GM19193 (cell line): ENCODE data around the gene SCN5A.

ENCODE experiments used
- POLR2A ChIP-seq: IDR thresholded peaks from 4 replicates; pipeline ENCODE4 v1.6.1; 2011; ENCODE audit not compliant: insufficient read depth, insufficient read length; ENCODE audit errors: extremely low read depth

SCN5A gene

DNA sequence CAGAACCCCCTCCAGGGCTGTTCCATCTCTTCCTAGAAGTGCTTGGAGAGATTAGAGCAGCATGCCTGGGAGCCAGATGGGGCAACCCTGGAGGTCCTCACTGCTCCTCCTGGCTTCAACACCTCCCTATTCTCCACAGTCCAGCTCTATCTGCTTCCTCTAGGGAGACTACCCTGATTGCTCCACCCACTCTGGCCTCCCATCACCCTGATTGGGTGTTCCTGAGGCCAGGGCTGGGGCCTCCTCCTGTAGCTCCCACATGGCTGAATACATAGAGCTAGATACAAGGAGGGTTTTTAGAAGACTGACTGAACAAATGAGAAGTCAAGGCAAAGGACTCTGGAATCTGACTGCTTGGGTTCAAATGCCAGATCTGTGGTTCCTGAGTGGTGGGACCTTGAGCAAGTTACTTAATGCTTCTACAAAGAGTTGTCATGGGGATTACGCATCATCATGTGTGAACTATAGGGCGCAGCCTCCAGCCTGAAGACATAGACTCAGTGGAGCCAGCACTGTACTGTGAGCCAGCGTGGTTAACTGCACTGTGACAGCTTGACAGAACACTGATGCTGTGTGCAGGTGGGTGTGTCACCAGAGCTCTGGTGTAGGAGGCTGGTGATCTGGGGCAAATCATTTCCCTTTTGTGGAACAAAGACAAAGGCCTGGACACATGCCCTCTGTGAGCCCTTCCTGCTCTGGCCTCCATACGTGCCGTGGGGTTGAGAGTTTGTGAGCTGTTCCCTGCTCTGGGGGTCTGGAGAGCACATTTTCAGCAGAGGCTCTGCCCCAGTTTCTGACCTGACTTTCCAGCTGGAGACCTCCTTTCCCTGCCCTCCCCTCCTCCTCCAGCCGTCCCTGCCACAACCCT is 74.8 kb downstream of the SCN5A start:
- TF ChIP-seq POLR2A = no peak

DNA sequence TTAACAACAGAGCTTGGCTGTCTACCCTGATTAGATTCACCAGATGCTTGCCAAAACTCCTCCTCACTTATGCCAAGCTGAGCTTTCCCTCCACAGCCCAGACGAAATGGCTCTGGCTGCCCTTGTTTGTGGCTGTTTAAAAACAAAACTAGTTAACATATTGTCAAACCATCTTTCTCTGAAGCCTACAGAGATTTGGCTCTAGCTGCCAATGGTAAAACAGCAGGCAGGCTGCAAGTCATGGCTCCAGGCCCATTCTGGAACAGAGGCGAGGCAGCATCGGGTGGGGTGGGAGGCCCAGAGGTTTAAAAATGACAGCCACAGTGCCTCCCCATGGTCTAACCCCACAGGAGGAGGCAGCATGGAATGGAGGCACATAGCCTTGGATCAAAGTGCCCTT is 75.9 kb downstream of the SCN5A start:
- TF ChIP-seq POLR2A = no peak

DNA sequence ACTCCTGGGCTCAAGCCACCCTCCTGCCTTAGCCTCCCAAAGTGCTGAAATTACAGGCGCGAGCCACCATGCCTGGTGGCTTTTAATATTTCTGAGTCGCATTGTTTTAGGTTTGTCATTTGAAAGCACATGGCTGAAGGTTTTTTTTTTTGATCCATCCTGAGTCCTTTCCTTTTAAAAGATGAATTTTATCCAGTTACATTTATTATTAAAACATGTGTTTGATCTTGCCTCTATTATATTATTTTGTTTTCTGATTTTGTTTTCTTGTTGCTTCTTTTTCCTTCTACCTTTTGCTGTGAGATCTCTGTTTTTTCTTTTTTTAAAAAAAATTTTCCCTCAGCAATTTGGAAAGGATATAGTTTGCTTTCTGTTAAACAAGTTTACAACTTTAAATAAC is 76.4 kb downstream of the SCN5A start:
- no peak for TF ChIP-seq POLR2A

DNA sequence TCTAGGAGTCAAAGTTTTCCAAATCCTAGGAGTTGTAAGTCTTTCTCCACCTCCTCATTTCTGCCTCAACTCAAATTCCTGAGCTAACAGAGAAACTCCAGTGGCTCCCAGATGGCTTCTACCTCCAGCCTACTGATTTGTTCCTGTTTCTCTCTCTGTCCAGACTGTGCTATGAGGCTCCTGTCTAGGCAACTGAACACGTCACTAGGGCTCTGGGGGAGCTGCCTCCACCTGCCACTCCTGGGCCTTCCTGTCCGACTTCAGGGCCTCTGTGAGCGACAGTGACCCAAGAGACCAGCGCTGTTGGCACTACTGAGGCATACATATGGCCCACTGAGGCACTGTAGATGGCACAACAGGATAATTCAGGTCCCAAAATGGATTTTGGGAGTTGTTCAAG is 82.0 kb downstream of the SCN5A start:
- no peak for TF ChIP-seq POLR2A

DNA sequence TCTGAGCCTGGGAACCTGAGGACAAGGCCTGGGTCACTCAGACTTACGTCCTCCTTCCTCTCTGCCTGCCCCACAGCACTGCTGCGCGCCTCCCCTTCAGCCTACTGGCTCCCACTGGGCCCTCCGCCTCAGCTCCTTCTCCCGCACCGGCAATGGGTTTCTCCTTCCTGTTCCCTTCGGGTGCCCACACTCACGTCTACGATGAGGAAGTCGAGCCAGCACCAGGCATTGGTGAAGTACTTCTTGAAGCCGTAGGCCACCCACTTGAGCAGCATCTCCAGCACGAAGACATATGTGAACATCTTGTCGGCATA is 83.3 kb downstream of the SCN5A start:
- no peak for TF ChIP-seq POLR2A

DNA sequence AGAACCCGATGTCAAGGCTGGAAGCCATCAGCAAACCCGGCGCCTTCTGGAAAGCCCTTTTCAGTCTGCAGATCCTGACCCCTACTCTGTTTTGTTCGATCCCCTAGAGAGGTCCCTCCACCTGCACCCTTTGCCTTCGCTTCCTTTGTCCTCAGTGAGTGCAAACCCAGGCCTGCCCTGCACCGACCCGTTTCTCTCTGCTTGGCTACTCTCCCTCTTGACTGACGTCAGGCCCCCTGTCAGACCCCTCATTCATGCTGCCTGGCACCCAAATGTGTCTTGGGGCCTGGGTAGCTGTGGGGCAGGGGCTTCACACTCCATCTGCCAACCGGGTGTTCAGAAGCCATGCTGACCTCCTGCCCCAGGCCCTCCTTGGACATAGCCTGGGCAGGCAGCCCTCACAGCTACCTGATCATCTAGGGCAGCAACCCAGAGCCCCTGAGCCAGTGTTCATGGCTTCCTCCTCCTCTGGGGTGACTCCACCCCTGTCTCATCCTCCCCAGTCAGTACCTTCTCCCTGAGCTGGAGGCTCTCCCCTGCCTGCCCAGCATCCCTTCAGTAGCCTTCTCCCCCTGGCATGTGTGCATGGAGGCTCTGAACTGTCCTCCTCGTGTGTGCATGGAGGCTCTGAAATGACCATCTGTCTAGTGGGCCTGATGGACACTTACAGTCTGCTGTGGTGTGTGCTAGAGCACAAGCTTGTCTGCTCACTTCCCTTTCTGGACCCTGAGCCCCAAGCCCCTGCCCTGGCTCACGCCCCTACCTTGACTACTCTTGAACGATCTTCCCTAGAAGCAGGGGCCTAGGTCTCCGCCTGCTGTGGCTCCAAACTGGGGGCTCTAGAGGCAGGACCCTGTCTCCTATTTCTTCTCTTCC is 83.9 kb downstream of the SCN5A start:
- no peak for TF ChIP-seq POLR2A

DNA sequence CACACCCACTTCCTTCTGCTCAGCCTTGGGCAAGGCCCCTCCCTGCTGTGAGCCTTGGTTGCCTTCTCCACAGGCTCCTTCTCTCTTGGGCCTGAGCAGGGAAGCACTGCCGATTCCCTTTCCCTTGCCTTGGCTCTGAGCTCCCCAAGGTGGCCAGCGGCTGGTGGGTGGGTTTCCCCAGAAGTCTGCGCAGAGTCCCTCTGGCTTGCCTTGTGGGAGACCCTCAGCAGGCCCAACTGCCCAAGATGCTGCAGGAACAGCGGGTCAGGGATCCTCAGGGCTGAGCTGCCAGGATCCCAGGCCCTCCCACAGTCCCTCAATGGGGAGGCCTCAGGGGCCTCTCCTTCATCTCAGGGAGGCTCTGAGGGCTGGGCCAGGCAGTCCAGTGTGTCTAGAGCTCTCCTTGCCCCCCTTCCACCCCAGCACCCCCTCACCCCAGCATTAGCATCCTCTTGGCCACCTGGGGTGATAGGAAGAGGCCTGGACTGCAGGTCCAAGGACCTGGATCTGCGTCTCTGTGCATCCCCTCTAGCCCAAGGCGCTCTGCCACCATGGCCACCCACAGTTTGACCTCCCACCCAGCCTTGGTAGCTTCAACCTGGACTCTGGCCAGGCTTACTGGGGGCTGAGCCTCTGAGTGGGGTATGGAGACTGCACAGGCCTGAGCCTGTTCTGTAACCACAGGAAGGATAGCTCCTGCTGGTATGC is 84.7 kb downstream of the SCN5A start:
- no peak for TF ChIP-seq POLR2A

DNA sequence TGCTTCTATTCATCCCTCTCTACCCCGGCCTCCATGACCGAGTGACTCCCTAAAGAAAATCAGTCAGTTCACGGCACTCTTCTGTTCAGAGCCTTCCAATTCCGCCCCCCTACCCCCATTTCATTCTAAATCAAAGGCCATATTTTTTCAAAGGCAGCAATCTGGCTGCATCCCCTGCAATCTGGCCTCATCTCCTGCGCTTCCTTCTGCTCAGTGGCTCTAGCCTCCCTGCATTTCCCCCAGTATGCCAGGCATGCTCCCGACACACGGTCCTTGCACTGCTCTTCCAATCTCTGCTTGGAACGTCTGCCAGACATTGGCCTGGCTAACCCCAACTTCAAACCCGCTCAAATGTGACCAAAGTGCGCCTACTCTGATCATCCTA is 85.6 kb downstream of the SCN5A start:
- TF ChIP-seq POLR2A = no peak

DNA sequence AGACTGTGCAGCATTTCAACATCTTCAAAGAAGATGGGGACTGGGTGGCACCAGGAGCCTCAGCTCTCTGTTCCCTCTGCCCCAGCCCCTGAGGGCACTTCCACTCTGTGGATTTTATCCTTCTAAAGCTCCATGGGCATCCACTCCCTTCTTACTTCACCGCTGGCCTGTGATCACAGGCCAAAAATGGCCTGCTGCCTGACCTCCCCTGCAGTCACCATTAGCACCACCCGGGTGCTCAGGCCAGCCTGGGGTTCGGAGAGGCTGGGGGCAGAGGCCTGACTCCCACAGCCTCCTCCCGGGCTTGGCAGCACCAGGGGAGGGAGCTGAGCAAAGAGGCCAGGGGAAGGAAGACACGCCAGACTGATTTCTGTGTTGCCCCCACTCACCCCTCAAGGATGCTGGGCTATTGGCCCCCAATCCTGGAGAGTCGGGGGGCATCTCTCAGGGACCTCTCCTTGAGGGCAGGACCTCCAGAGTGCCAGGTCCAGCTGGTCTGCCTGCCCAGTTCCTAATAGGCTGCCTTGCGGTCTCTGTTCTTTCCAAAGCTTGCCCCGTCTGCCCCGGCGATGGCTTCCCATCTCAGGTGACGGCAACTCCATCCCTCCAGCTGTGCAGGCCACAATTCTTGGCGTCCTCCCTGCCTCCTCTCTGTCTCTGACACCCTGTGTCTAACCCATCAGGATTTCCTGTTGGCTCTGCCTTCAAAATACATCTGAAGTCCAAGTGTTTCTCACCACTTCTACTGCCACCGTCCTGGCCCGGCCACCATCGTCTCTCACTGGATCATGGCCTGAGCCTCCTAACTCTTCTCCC is 86.2 kb downstream of the SCN5A start:
- TF ChIP-seq POLR2A = no peak

DNA sequence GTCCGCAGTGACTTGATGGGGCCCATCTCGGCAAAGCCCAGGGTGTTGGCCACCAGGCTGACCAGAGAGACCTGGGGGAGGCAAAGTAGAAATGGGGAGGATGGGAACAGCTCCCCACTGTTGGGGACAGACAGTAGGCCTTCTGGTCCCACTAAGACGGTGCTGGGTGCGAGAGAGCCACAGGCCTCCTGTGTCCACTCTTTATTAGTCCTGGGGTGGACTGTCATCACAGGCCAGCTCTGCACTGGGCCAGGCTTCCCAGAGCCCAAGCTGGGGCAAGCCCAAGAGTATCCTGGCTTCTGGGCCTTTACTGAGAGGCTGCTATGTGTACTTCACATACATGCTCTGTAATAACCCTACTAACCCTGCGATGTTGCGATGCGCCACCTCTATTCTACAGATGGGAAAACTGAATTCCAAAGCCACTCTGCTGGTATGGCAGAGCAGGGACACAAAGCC is 87.0 kb downstream of the SCN5A start:
- TF ChIP-seq POLR2A = no peak

DNA sequence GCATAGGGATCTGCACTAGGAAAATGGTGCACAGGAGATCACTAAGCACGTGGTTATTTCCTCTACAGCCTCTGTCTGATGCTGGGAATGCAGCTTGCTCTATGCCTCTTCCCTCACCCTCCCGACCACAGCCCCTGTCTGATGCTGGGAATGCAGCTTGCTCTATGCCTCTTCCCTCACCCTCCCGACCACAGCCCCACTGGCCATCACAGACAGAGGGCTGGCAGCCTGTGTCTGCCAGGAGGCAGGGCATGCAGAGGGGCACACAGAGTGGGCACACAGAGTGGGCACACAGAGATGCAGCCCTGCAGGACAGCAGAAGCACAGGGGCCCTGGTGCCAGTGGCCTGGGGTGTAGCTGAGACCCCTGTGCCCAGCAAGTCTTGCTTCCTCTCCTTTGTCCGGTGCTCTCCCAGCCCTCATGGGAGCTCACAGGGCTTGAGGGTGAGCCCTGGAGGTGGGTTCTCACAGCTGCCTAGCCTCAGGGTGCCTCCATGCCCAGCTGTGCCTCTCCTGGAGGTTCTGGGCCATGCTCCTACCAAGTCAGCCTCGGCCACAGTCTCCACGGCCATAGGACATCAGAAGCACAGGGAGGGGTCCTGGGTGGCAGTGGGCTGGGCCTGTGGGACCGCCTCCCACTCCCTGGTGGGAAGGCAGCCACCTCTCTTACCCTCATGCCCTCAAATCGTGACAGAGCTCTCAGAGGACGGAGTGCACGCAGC is 87.6 kb downstream of the SCN5A start:
- TF ChIP-seq POLR2A = no peak

DNA sequence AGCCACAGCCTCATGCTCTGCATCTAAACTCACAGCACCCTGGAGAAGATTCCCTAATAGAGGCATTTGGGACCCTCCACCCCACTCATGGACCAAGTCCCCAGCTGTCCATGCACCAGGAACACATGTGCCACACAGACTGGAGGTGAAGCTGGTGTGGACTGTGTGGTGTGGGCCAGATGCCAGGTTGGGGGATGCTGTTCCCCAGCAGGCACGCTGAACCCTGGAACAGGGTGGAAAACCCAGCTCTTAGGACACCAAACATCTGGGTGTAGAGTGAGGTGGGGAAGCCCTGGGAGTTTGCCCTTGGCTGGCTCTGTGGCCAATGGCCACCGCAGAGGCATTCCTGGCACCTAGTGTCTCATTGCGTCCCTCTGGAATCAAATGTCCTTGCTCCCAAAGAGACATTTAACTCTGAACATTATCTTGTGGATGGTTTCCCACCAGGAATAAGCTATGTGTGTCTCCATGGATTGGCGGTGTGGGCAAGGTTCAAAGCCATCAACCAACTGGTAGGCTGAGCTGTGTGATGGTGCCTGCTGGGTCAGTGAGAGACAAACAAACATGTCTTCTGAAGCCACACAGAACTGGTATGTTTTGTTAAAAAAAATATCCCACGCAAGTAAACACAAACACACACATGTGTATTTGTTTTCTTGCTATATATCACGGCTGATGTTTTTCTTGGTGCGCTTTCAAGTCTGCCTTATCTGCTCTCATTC is 88.3 kb downstream of the SCN5A start:
- no peak for TF ChIP-seq POLR2A

DNA sequence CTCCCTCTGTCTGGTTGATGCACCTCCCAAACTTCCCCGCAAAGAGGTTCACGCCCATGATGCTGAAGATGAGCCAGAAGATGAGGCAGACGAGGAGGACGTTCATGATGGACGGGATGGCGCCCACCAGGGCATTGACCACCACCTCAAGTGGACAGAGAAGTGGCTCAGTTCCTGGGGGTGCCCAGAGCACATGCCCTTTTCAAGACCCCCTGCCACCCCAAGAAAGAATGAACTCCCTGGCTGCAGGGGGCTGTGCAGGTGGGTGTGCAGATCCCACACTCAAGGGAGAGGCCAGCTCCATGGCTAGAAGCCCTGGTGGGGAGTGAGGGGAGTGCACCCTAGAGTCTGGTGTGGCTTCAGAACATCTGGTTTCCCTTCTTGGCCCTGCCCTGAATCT is 89.2 kb downstream of the SCN5A start:
- TF ChIP-seq POLR2A = no peak
